SK-N-SH (cell line): Measurements from ENCODE around the gene SRRT. TPM values are rescaled to one million over a fixed set of nuclear protein-coding genes. Genes with fewer than 3 reads are reported as not detected.

Experiments
- CTCF ChIA-PET: fragments of 300-600, 350-600 bp; formaldehyde crosslinking; extraction: SDS; loops from one replicate; lab custom pipeline; 2021; lab: Yijun Ruan, JAX
- POLR2A ChIA-PET: fragments of 350-600 bp; sonication (Branson Sonifier 250); formaldehyde crosslinking; extraction: SDS; loops from one replicate; lab custom pipeline; 2020; ENCODE audit warnings: antibody characterized with exemption, inconsistent platforms; lab: Yijun Ruan, JAX
- DNase-seq: peaks from one replicate; pipeline ENCODE4 v3.0.0; 2012
- H2AFZ ChIP-seq: fragments of 200-600 bp; sonication (generic); 2 replicates; pipeline ENCODE4 v1.8.1; 2016; ENCODE audit warnings: antibody characterized with exemption, mild to moderate bottlenecking, low read depth
- H3F3A ChIP-seq: fragments of 200-600 bp; sonication (generic); replicated peaks from 2 replicates; pipeline ENCODE3; 2016; ENCODE audit warnings: antibody characterized with exemption, mild to moderate bottlenecking; ENCODE audit not compliant: insufficient read depth
- H3K27ac ChIP-seq, 2 experiments: fragments of 200-500 bp in 1 of 2; fragments of 200-600 bp in 1 of 2; sonication (Bioruptor generic) in 1 of 2; sonication (generic), shearing (Covaris generic) in 1 of 2; 2 replicates each; pipeline versions ENCODE4 v1.5.1 to v1.6.1; 2014 to 2016; ENCODE audit warnings: low read depth in 2 of 2, inconsistent platforms in 1 of 2, low read length in 1 of 2, mild to moderate bottlenecking in 1 of 2, mixed read lengths in 1 of 2
- H3K27me3 ChIP-seq: fragments of 200-600 bp; sonication (generic), shearing (Covaris generic); 2 replicates; pipeline ENCODE4 v1.6.1; 2016; ENCODE audit warnings: mixed run types; ENCODE audit not compliant: insufficient read depth
- H3K36me3 ChIP-seq, 2 experiments: fragments of 200-500 bp in 1 of 2; fragments of 200-600 bp in 1 of 2; sonication (Bioruptor generic) in 1 of 2; sonication (generic) in 1 of 2; replicated peaks in 1 of 2; 2 replicates each; pipeline versions ENCODE3 to v1.5.1; 2014 to 2016; ENCODE audit warnings: low read length in 1 of 2, mild to moderate bottlenecking in 1 of 2; ENCODE audit not compliant: insufficient read depth in 2 of 2, control insufficient read depth in 1 of 2
- H3K4me1 ChIP-seq, 2 experiments: fragments of 200-500 bp in 1 of 2; fragments of 200-600 bp in 1 of 2; sonication (Bioruptor generic) in 1 of 2; sonication (generic), shearing (Covaris generic) in 1 of 2; 2 replicates each; pipeline versions ENCODE4 v1.5.1 to v1.6.1; 2014 to 2016; ENCODE audit warnings: low read depth in 1 of 2, low read length in 1 of 2, mixed run types in 1 of 2; ENCODE audit not compliant: insufficient read depth in 2 of 2, control insufficient read depth in 1 of 2
- H3K4me2 ChIP-seq: fragments of 200-600 bp; sonication (generic), shearing (Covaris generic); 2 replicates; pipeline ENCODE4 v1.6.1; 2017; ENCODE audit warnings: mixed run types
- H3K4me3 ChIP-seq, 2 experiments: fragments of 200-500 bp in 1 of 2; fragments of 200-600 bp in 1 of 2; sonication (Bioruptor generic) in 1 of 2; sonication (generic), shearing (Covaris generic) in 1 of 2; 2 replicates each; pipeline versions ENCODE4 v1.5.1 to v1.8.1; 2014 to 2016; ENCODE audit warnings: low read depth in 2 of 2, inconsistent platforms in 1 of 2, low read length in 1 of 2, mild to moderate bottlenecking in 1 of 2, mixed read lengths in 1 of 2, moderate library complexity in 1 of 2
- H3K79me2 ChIP-seq: fragments of 200-600 bp; sonication (generic); 2 replicates; pipeline ENCODE4 v1.8.1; 2017; ENCODE audit warnings: mild to moderate bottlenecking; ENCODE audit not compliant: insufficient read depth
- H3K9ac ChIP-seq: fragments of 200-600 bp; sonication (generic); 2 replicates; pipeline ENCODE4 v1.6.1; 2017; ENCODE audit warnings: mixed run types
- H3K9me2 ChIP-seq: fragments of 200-600 bp; sonication (generic); 2 replicates; pipeline ENCODE4 v1.6.1; 2017; ENCODE audit warnings: mixed run types
- H3K9me3 ChIP-seq: fragments of 200-600 bp; sonication (generic); 2 replicates; pipeline ENCODE4 v1.6.1; 2017; ENCODE audit warnings: mixed run types, mild to moderate bottlenecking, moderate library complexity
- H4K20me1 ChIP-seq: fragments of 200-600 bp; sonication (generic); 2 replicates; pipeline ENCODE4 v1.6.1; 2017; ENCODE audit warnings: mild to moderate bottlenecking, mixed run types; ENCODE audit not compliant: insufficient read depth
- CHD2 ChIP-seq: fragments of 150-350 bp; IDR thresholded peaks from 2 replicates; pipeline ENCODE4 v1.6.1; 2018; ENCODE audit warnings: low read length; ENCODE audit not compliant: partially characterized antibody
- CTCF ChIP-seq: fragments of 200-600 bp; sonication (generic); IDR thresholded peaks from 2 replicates; pipeline ENCODE4 v1.6.1; 2017; ENCODE audit warnings: antibody characterized with exemption, mild to moderate bottlenecking, moderate library complexity
- EP300 ChIP-seq, 2 experiments: IDR thresholded peaks; 2 replicates each; pipeline versions ENCODE4 v1.4.0 to v1.6.1; 2012; ENCODE audit warnings: borderline replicate concordance in 1 of 2, low read depth in 1 of 2, low read length in 1 of 2
- FOSL2 ChIP-seq: IDR thresholded peaks from 2 replicates; pipeline ENCODE4 v1.4.0; 2012; ENCODE audit warnings: low read depth, mild to moderate bottlenecking, moderate library complexity, borderline replicate concordance
- GABPA ChIP-seq: IDR thresholded peaks from 2 replicates; pipeline ENCODE4 v1.4.0; 2012; ENCODE audit warnings: low read depth, mild to moderate bottlenecking
- GATA2 ChIP-seq: sonication (generic); formaldehyde crosslinking; IDR thresholded peaks from 2 replicates; pipeline ENCODE4 v1.5.0; 2020; ENCODE audit warnings: mild to moderate bottlenecking, missing genetic modification reagents
- JUND ChIP-seq: IDR thresholded peaks from 2 replicates; pipeline ENCODE4 v1.4.0; 2012
- NFIC ChIP-seq: IDR thresholded peaks from 2 replicates; pipeline ENCODE4 v1.4.0; 2012; ENCODE audit warnings: borderline replicate concordance
- RAD21 ChIP-seq: IDR thresholded peaks from 2 replicates; pipeline ENCODE4 v1.6.1; 2012; ENCODE audit warnings: mild to moderate bottlenecking, low read length
- REST ChIP-seq: IDR thresholded peaks from 2 replicates; pipeline ENCODE4 v1.6.1; 2012; ENCODE audit warnings: mild to moderate bottlenecking, low read depth, low read length, moderate library complexity
- RFX5 ChIP-seq: IDR thresholded peaks from 2 replicates; pipeline ENCODE4 v1.6.1; 2012; ENCODE audit warnings: mild to moderate bottlenecking, improper control_type of control experiment, low read length
- RXRA ChIP-seq: IDR thresholded peaks from 2 replicates; pipeline ENCODE4 v1.4.0; 2012; ENCODE audit warnings: low read depth, mild to moderate bottlenecking, borderline replicate concordance
- TAF1 ChIP-seq: IDR thresholded peaks from 2 replicates; pipeline ENCODE4 v1.6.1; 2012; ENCODE audit warnings: low read depth, mild to moderate bottlenecking, low read length, moderate library complexity, borderline replicate concordance
- TCF12 ChIP-seq: IDR thresholded peaks from 2 replicates; pipeline ENCODE4 v1.4.0; 2012
- YY1 ChIP-seq: IDR thresholded peaks from 2 replicates; pipeline ENCODE4 v1.4.0; 2012; ENCODE audit warnings: low read depth, mild to moderate bottlenecking
- WGBS: methylation state at CpG from one replicate; pipeline ENCODE4 v1.1.6; 2017; ENCODE audit warnings: low lambda C conversion rate; 5-methylcytosine and 5-hydroxymethylcytosine counted together
- polyA plus RNA-seq, 3 experiments: library from polyadenylated mRNA; depleted of rRNA; stranded (reverse); fragments of >200 nt; gene quantifications; 2 replicates each; pipeline ENCODE4 v1.2.3, GENCODE V29; 2012
- TF ChIP-seq, protein P1 (sequence below): IDR thresholded peaks from 2 replicates; pipeline ENCODE4; 2012
- TF ChIP-seq, protein P2 (sequence below): IDR thresholded peaks from 2 replicates; pipeline ENCODE4 v1.4.0; 2012; ENCODE audit warnings: low read depth, borderline replicate concordance
- TF ChIP-seq, protein P3 (sequence below): IDR thresholded peaks from 2 replicates; pipeline ENCODE4 v1.4.0; 2012; ENCODE audit warnings: low read depth, borderline replicate concordance

SRRT gene
- polyA plus RNA-seq, 1 of the 3 experiments (the other 2 are of a cell fraction): 92.7 TPM

DNA sequence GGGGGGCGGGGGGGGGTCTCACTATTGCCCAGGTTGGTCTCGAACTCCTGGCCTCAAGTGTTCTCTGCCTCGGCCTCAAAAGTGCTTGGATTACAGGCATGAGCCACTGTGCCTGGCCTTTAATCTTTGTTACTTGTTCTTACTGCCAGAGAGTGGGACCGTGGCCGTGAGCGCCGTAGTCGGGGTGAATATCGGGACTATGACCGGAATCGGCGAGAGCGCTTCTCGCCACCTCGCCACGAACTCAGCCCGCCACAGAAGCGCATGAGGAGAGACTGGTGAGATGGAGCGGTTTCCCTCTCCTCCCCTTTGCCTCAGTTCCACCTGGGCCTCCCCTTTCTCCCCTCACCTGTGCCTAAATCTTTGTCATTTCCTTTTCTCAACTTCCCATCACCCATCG lies 6.2 kb downstream of the SRRT start (continued):
- TF ChIP-seq, protein P1, sequence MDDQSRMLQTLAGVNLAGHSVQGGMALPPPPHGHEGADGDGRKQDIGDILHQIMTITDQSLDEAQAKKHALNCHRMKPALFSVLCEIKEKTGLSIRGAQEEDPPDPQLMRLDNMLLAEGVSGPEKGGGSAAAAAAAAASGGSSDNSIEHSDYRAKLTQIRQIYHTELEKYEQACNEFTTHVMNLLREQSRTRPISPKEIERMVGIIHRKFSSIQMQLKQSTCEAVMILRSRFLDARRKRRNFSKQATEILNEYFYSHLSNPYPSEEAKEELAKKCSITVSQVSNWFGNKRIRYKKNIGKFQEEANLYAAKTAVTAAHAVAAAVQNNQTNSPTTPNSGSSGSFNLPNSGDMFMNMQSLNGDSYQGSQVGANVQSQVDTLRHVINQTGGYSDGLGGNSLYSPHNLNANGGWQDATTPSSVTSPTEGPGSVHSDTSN: no peak
- TF ChIP-seq NFIC: no peak

GRCh38 chr7:100882201-100882600 lies 7.3 kb downstream of the SRRT start:
- Histone ChIP-seq H3K36me3 (peaks cover 76 to 80% of the 10 kb centered on the region in 2 experiments), H3K4me2 (no peak overlapping the region), H4K20me1 (peaks cover 53% of the 10 kb centered on the region), H3K4me3 (no peak overlapping the region), H3K4me1 (peaks cover 7 to 13% of the 10 kb centered on the region in 2 experiments; a peak in 2 of 4 replicates), H3K9me3 (no peaks in the 10 kb centered on the region), H3K27ac (no peak overlapping the region; a peak in 1 of 4 replicates), H3K79me2 (peaks cover 78% of the 10 kb centered on the region), H3K9ac (no peak overlapping the region), H2AFZ (no peak overlapping the region), H3F3A (peaks cover 36% of the 10 kb centered on the region), H3K9me2 (no peaks in the 10 kb centered on the region), H3K27me3 (no peaks in the 10 kb centered on the region)
- POLR2A ChIA-PET: no interaction called here
- peak; percentile 30 for DNase-seq
- CTCF ChIA-PET: interaction anchor here (3.3 kb wide), 1 partner anchor 13 kb away, joined by 18 read pairs; the partner anchor contains the start of gene ACHE
- WGBS: 97% methylated on average over 9 of the region's 9 CpGs
- no peak for TF ChIP-seq GATA2 (CRISPR knock-in tag)
- no peak for TF ChIP-seq REST
- TF ChIP-seq TAF1: no peak
- no peak for TF ChIP-seq TCF12
- TF ChIP-seq RXRA: no peak
- no peak for TF ChIP-seq RFX5
- TF ChIP-seq, protein P2, sequence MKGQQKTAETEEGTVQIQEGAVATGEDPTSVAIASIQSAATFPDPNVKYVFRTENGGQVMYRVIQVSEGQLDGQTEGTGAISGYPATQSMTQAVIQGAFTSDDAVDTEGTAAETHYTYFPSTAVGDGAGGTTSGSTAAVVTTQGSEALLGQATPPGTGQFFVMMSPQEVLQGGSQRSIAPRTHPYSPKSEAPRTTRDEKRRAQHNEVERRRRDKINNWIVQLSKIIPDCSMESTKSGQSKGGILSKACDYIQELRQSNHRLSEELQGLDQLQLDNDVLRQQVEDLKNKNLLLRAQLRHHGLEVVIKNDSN: no peak
- no peak for TF ChIP-seq CHD2
- no peak for TF ChIP-seq EP300 (IDR thresholded peaks at IDR 0.05; ENCODE audit: borderline replicate concordance in 1 of 2, low read depth in 1 of 2, low read length in 1 of 2)
- TF ChIP-seq YY1: no peak
- TF ChIP-seq, protein P3, sequence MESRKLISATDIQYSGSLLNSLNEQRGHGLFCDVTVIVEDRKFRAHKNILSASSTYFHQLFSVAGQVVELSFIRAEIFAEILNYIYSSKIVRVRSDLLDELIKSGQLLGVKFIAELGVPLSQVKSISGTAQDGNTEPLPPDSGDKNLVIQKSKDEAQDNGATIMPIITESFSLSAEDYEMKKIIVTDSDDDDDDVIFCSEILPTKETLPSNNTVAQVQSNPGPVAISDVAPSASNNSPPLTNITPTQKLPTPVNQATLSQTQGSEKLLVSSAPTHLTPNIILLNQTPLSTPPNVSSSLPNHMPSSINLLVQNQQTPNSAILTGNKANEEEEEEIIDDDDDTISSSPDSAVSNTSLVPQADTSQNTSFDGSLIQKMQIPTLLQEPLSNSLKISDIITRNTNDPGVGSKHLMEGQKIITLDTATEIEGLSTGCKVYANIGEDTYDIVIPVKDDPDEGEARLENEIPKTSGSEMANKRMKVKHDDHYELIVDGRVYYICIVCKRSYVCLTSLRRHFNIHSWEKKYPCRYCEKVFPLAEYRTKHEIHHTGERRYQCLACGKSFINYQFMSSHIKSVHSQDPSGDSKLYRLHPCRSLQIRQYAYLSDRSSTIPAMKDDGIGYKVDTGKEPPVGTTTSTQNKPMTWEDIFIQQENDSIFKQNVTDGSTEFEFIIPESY: no peak
- TF ChIP-seq FOSL2: no peak
- no peak for TF ChIP-seq CTCF
- TF ChIP-seq GABPA: no peak
- no peak for TF ChIP-seq RAD21
- no peak for TF ChIP-seq JUND
